ENCODE data around the gene FCSK.
A peak's percentile ranks its signal among the peaks of the same experiment; 100 is the strongest.
"Not testable (repeated sequence)": the region's sequence is repeated elsewhere in the genome, so short reads cannot be mapped to it uniquely, and the experiment has no call there.

The FCSK gene

GRCh38 chr16:70523743-70524398, 69.5 kb downstream of the FCSK start, which contains the start of gene SF3B3:
SF3B3 (plus strand) TSS chr16:70523816; CDS start chr16:70526657, 2,841 bp downstream.
- in situ Hi-C loops (cut with MboI; ENCODE audit: low pct_unique_long_range_greater_than_20kb, low sequenced_read_pairs, unreplicated experiment) = no loop called here
- peak; percentile 70 for DNase-seq (ENCODE audit: low spot score)
- TF ChIP-seq CTCF (IDR thresholded peaks at IDR 0.05; ENCODE audit: extremely low read depth, insufficient read depth, missing control alignments) = no peak

GRCh38 chr16:70524399-70524825, 70.0 kb downstream of the FCSK start:
- DNase-seq (ENCODE audit: low spot score); in situ Hi-C loops (cut with MboI; ENCODE audit: low pct_unique_long_range_greater_than_20kb, low sequenced_read_pairs, unreplicated experiment): not testable (repeated sequence)

GRCh38 chr16:70526403-70526802, 72.0 kb downstream of the FCSK start:
- no peak for DNase-seq (ENCODE audit: low spot score)
- in situ Hi-C loops (cut with MboI; ENCODE audit: low pct_unique_long_range_greater_than_20kb, low sequenced_read_pairs, unreplicated experiment) = no loop called here
- TF ChIP-seq CTCF (IDR thresholded peaks at IDR 0.05; ENCODE audit: extremely low read depth, insufficient read depth, missing control alignments) = no peak

- TF ChIP-seq CTCF (IDR thresholded peaks at IDR 0.05; ENCODE audit: extremely low read depth, insufficient read depth, missing control alignments) = no peak
- in situ Hi-C loops (cut with MboI; ENCODE audit: low pct_unique_long_range_greater_than_20kb, low sequenced_read_pairs, unreplicated experiment) = no loop called here
- no peak for DNase-seq (ENCODE audit: low spot score)
Observed at GRCh38 chr16:70527315-70527996, 73.1 kb downstream of the FCSK start.

- in situ Hi-C loops (cut with MboI; ENCODE audit: low pct_unique_long_range_greater_than_20kb, low sequenced_read_pairs, unreplicated experiment) = no loop called here
- peak; percentile 41 for TF ChIP-seq CTCF (IDR thresholded peaks at IDR 0.05; ENCODE audit: extremely low read depth, insufficient read depth, missing control alignments)
- peak; percentile 25 for DNase-seq (ENCODE audit: low spot score)
Observed at GRCh38 chr16:70529051-70529777, 74.8 kb downstream of the FCSK start.
